Uterus (tissue), 4 donors: ENCODE measurements around the gene RGS8. TPM values are rescaled to one million over a fixed set of nuclear protein-coding genes. Genes with fewer than 3 reads are reported as not detected.

Source experiments
- DNase-seq, 2 donors: peaks; one replicate each; pipeline ENCODE4 v3.0.0-alpha.2; 2019 to 2020
- H3K27ac ChIP-seq, 2 donors: fragments of 200-600 bp; sonication (generic); 1 replicate in 1 of 2; 2 replicates in 1 of 2; pipeline ENCODE4 v1.5.1; 2016 to 2018
- H3K27me3 ChIP-seq, 2 donors: fragments of 200-600 bp; sonication (generic); one replicate each; pipeline ENCODE4 v1.5.1; 2018 to 2019; ENCODE audit warnings: control low read depth in 1 of 2
- H3K36me3 ChIP-seq, 2 donors: fragments of 200-600 bp; sonication (generic); one replicate each; pipeline ENCODE4 v1.5.1; 2019; ENCODE audit warnings: control low read depth in 1 of 2
- H3K4me1 ChIP-seq, 2 donors: fragments of 200-600 bp; sonication (generic); one replicate each; pipeline ENCODE4 v1.5.1; 2018 to 2019; ENCODE audit warnings: control low read depth in 1 of 2
- H3K4me3 ChIP-seq, 2 donors: fragments of 200-600 bp; sonication (generic); 1 replicate in 1 of 2; 2 replicates in 1 of 2; pipeline ENCODE4 v1.5.1; 2018 to 2019; ENCODE audit warnings: mild to moderate bottlenecking in 1 of 2
- H3K9me3 ChIP-seq, 2 donors: fragments of 200-600 bp; sonication (generic); one replicate each; pipeline ENCODE4 v1.5.1; 2019; ENCODE audit warnings: control low read depth in 1 of 2
- CTCF ChIP-seq, 4 experiments: fragments of 200-600 bp in 2 of 4; fragments of 450-650 bp in 2 of 4; sonication (generic) in 2 of 4; IDR thresholded peaks; one replicate each; pipeline ENCODE4 v1.5.1; 2016 to 2019; ENCODE audit warnings: antibody characterized with exemption in 4 of 4, mild to moderate bottlenecking in 2 of 4, moderate library complexity in 1 of 4
- POLR2A ChIP-seq, 2 donors: fragments of 450-650 bp; IDR thresholded peaks; one replicate each; pipeline ENCODE4 v1.6.1; 2016; ENCODE audit warnings: antibody characterized with exemption in 2 of 2, mild to moderate bottlenecking in 1 of 2, moderate library complexity in 1 of 2
- intact Hi-C: fragments of 100-400 bp; cut with DNase I; formaldehyde crosslinking; loops from one replicate; pipeline ENCODE4 v1.15.1; 2023; ENCODE audit warnings: low total_unique reads
- total RNA-seq, 4 donors: library from RNA; depleted of rRNA in 3 of 4; stranded (reverse); fragments of >200 nt in 3 of 4; gene quantifications; one replicate each; pipeline versions ENCODE4 v1.1.0 to v1.2.4, GENCODE V29; 2014 to 2023
- donor health status: DM: yes; HTN: yes; CAD: no.

The RGS8 gene
- total RNA-seq, 4 donors from 2014 or later: not detected

- intact Hi-C loops: no loop called here
These were observed 16.4 kb downstream of the RGS8 start for GRCh38 chr1:182667848-182668505.

DNA sequence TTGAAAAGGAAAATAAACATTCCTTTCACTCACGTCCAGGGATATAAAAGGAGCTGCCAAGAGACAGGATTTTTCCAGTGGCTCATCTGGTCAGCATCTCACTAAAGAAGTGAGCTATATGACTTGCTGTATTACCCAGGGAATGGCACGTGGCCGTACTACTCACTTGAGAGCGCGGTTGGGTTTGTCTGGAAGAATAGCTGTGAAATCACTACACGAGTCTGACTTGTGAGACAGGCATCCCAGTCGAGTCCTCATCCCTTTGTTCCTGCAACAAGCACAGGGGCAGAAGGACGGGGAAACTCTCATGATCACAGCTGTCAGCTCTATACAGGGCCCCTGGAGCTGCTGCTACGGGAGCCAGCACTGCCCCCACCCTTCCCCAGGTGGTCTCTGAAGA is 17.7 kb downstream of the RGS8 start:
- Histone ChIP-seq H3K36me3 (no peaks in the 10 kb centered on the region), H3K4me3 (no peak overlapping the region), H3K27me3 (no peaks in the 10 kb centered on the region), H3K27ac (no peak overlapping the region), H3K4me1 (no peaks in the 10 kb centered on the region), H3K9me3 (no peaks in the 10 kb centered on the region)
- no peak for DNase-seq
- intact Hi-C loops: no loop called here
- no peak for TF ChIP-seq POLR2A (IDR thresholded peaks at IDR 0.05)
- TF ChIP-seq CTCF (IDR thresholded peaks at IDR 0.05): no peak

More at GRCh38 chr1:182667848-182668505, 16.4 kb downstream of the RGS8 start:
- Histone ChIP-seq H3K9me3 (no peaks in the 10 kb centered on the region), H3K27ac (no peak overlapping the region), H3K4me3 (no peak overlapping the region), H3K4me1 (no peaks in the 10 kb centered on the region), H3K27me3 (no peaks in the 10 kb centered on the region), H3K36me3 (no peaks in the 10 kb centered on the region)
- no peak for DNase-seq
- TF ChIP-seq CTCF (IDR thresholded peaks at IDR 0.05) (no peak), POLR2A (IDR thresholded peaks at IDR 0.05) (no peak)

- TF ChIP-seq CTCF (IDR thresholded peaks at IDR 0.05) (no peak), POLR2A (IDR thresholded peaks at IDR 0.05) (no peak)
- intact Hi-C loops: no loop called here
- no peak for DNase-seq
- Histone ChIP-seq H3K4me1 (no peaks in the 10 kb centered on the region), H3K27ac (no peak overlapping the region), H3K4me3 (no peak overlapping the region), H3K9me3 (no peaks in the 10 kb centered on the region), H3K36me3 (no peaks in the 10 kb centered on the region), H3K27me3 (no peaks in the 10 kb centered on the region)
These were observed 20.1 kb downstream of the RGS8 start for GRCh38 chr1:182664296-182664695.

GRCh38 chr1:182662956-182663355 is 21.4 kb downstream of the RGS8 start:
- TF ChIP-seq POLR2A (IDR thresholded peaks at IDR 0.05) (no peak), CTCF (IDR thresholded peaks at IDR 0.05) (no peak)
- intact Hi-C loops: no loop called here

GRCh38 chr1:182662121-182662890 is 22.1 kb downstream of the RGS8 start:
- no peak for TF ChIP-seq POLR2A (IDR thresholded peaks at IDR 0.05)
- TF ChIP-seq CTCF (IDR thresholded peaks at IDR 0.05): no peak
- no peak overlapping the region for H3K27ac ChIP-seq
- DNase-seq: no peak

More at GRCh38 chr1:182662956-182663355, 21.4 kb downstream of the RGS8 start:
- H3K4me1 ChIP-seq: no peaks in the 10 kb centered on the region
- H3K27me3 ChIP-seq: no peaks in the 10 kb centered on the region
- H3K36me3 ChIP-seq: no peaks in the 10 kb centered on the region
- H3K4me3 ChIP-seq: no peak overlapping the region
- no peak for DNase-seq
- H3K9me3 ChIP-seq: no peaks in the 10 kb centered on the region
- H3K27ac ChIP-seq: no peak overlapping the region

More at GRCh38 chr1:182662121-182662890, 22.1 kb downstream of the RGS8 start:
- Histone ChIP-seq H3K9me3 (no peaks in the 10 kb centered on the region), H3K27me3 (no peaks in the 10 kb centered on the region), H3K4me3 (no peak overlapping the region), H3K4me1 (no peaks in the 10 kb centered on the region), H3K36me3 (no peaks in the 10 kb centered on the region)
- intact Hi-C loops: no loop called here
